ENCODE measurements around the gene EDN3. TPM values are rescaled to one million over a fixed set of nuclear protein-coding genes. Genes with fewer than 3 reads are reported as not detected.

EDN3 gene
- total RNA-seq, 6 experiments from 2014 or later = not detected

DNA sequence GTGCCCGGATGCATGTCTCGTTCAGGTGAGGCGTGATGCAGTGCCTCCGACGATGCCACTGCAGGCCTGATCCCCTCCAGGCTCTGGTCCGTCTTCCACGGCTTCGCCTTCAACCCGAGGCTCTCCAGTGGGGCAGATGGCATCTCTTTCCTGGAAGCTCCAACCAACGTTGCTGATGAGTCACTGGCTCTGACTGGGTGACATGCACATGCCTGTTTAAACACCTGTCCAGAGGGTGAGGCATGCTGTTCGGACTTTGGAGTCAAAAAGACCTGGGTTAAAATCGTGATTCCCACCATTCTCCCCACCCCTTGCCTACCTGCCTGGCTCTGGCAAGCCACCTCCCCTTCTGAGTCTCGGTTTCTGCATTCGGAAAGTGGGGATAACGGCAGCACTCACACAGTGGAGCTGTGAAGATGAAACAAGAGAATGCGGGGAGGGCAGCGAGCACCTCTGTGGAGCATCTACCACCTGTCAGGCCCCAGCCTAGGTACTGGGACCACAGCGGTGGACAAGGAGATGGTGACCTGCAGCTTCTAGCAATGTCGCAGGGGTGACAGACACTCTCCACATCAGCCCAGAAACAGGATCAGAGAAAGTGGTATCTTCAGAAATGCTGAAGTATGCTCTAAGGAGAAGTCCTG is 8.5 kb upstream of the EDN3 start:
- Histone ChIP-seq H3K27me3 (no peaks in the 10 kb centered on the region), H3K4me3 (no peak overlapping the region), H3K4me1 (no peaks in the 10 kb centered on the region), H3K27ac (no peak overlapping the region), H3K9me3 (no peaks in the 10 kb centered on the region), H3K36me3 (no peaks in the 10 kb centered on the region)
- 48% methylated on average over 7 of the region's 19 CpGs for WGBS (ENCODE audit: insufficient coverage, low coverage, low lambda C conversion rate, missing lambda C conversion rate)
- DNase-seq (no peak), ATAC-seq (no peak)
- intact Hi-C loops (cut with DNase I) = no loop called here
- TF ChIP-seq, protein P1, sequence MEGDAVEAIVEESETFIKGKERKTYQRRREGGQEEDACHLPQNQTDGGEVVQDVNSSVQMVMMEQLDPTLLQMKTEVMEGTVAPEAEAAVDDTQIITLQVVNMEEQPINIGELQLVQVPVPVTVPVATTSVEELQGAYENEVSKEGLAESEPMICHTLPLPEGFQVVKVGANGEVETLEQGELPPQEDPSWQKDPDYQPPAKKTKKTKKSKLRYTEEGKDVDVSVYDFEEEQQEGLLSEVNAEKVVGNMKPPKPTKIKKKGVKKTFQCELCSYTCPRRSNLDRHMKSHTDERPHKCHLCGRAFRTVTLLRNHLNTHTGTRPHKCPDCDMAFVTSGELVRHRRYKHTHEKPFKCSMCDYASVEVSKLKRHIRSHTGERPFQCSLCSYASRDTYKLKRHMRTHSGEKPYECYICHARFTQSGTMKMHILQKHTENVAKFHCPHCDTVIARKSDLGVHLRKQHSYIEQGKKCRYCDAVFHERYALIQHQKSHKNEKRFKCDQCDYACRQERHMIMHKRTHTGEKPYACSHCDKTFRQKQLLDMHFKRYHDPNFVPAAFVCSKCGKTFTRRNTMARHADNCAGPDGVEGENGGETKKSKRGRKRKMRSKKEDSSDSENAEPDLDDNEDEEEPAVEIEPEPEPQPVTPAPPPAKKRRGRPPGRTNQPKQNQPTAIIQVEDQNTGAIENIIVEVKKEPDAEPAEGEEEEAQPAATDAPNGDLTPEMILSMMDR (IDR thresholded peaks at IDR 0.05) = no peak
- no peak for TF ChIP-seq POLR2A (IDR thresholded peaks at IDR 0.05)

DNA sequence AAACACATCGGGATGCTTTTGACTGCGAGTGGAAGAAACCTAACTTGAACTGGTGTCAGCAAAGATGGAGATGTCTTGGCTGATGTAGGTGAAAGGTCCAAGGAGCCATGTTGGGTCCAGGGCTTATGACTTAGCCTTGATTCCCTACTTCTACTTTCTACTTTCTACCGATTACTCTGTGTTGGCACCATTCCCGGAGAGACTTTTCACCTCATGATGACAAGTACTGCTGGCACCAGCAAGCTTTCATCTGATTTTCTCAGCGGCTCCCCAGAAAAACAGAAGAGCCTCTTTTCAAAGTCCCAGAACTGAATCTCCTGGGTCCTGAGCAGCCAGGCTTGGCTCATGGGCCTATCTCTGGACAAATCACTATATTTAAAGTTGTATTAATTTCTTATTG is 4.9 kb upstream of the EDN3 start:
- DNase-seq = no peak
- no peak for ATAC-seq
- Histone ChIP-seq H3K4me1 (no peaks in the 10 kb centered on the region), H3K36me3 (no peaks in the 10 kb centered on the region), H3K27me3 (peaks cover 0 to 3% of the 10 kb centered on the region in 2 donors), H3K4me3 (no peak overlapping the region), H3K9me3 (no peaks in the 10 kb centered on the region), H3K27ac (no peak overlapping the region)
- intact Hi-C loops (cut with DNase I) = no loop called here
- 36% methylated on average over 5 of the region's 5 CpGs for WGBS (ENCODE audit: insufficient coverage, low coverage, low lambda C conversion rate, missing lambda C conversion rate)
- TF ChIP-seq, protein P1 (IDR thresholded peaks at IDR 0.05) = no peak
- no peak for TF ChIP-seq POLR2A (IDR thresholded peaks at IDR 0.05)

DNA sequence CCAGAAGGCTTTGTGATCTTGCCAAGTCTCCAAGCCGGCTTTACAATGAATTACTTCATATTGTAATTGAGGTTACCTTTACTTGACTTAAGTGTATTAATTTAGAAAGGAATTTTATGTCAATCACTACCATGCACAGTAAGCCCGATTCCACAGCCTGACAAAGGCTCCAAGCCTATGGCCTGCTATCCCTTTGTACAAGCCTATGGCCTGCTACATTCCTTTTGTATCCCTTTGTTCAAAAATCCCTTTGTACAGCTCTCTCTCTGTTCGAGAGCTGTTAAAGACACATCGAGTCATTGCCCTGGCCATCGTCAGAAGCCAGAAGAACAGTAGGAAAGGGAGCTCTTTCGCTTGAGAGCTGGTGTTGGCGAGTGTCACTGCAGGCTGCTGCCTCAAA is 2.7 kb upstream of the EDN3 start:
- DNase-seq (no peak), ATAC-seq (no peak)
- Histone ChIP-seq H3K27ac (no peak overlapping the region), H3K4me3 (no peak overlapping the region), H3K27me3 (peaks cover 0 to 3% of the 10 kb centered on the region in 2 donors), H3K4me1 (no peaks in the 10 kb centered on the region), H3K9me3 (no peaks in the 10 kb centered on the region), H3K36me3 (no peaks in the 10 kb centered on the region)
- 59% methylated on average over 7 of the region's 7 CpGs for WGBS (ENCODE audit: insufficient coverage, low coverage, low lambda C conversion rate, missing lambda C conversion rate)
- TF ChIP-seq, protein P1 (IDR thresholded peaks at IDR 0.05) = no peak
- no peak for TF ChIP-seq POLR2A (IDR thresholded peaks at IDR 0.05)
- intact Hi-C loops (cut with DNase I) = no loop called here

DNA sequence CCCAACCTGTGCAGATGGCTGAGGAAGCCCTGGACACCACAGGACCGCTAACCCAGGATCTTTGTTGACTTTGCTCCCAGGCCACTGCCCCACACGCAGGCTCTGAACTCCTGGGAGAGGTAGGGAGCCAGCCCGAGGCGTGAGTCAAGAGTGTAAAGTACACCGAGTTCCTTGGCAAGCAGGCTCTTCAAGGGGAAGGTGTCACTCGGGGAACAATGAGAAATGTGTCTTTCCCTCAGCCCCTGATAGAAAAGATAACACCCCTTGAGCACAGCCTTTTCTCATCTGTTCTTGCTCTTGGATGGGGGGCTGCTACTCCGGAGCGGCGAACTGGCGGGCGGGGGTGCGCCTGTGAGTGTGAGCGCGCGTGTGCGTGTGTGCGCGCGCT is 472 bp upstream of the EDN3 start:
- ATAC-seq = no peak
- Histone ChIP-seq H3K27me3 (peaks cover 0 to 3% of the 10 kb centered on the region in 2 donors), H3K4me3 (no peak overlapping the region), H3K9me3 (no peaks in the 10 kb centered on the region), H3K27ac (no peak overlapping the region), H3K4me1 (no peaks in the 10 kb centered on the region), H3K36me3 (no peaks in the 10 kb centered on the region)
- DNase-seq = no peak
- 8% methylated on average over 6 of the region's 19 CpGs for WGBS (ENCODE audit: insufficient coverage, low coverage, low lambda C conversion rate, missing lambda C conversion rate)
- no peak for TF ChIP-seq POLR2A (IDR thresholded peaks at IDR 0.05)
- TF ChIP-seq, protein P1 (IDR thresholded peaks at IDR 0.05) = no peak
- intact Hi-C loops (cut with DNase I) = no loop called here
